SK-N-SH (cell line): ENCODE results near the gene POLD4. TPM values are rescaled to one million over a fixed set of nuclear protein-coding genes. Genes with fewer than 3 reads are reported as not detected.

ENCODE experiments used
- CTCF ChIA-PET: fragments of 300-600, 350-600 bp; formaldehyde crosslinking; extraction: SDS; loops from one replicate; lab custom pipeline; 2021; lab: Yijun Ruan, JAX
- POLR2A ChIA-PET: fragments of 350-600 bp; sonication (Branson Sonifier 250); formaldehyde crosslinking; extraction: SDS; loops from one replicate; lab custom pipeline; 2020; ENCODE audit warnings: antibody characterized with exemption, inconsistent platforms; lab: Yijun Ruan, JAX
- DNase-seq: peaks from one replicate; pipeline ENCODE4 v3.0.0; 2012
- H2AFZ ChIP-seq: fragments of 200-600 bp; sonication (generic); 2 replicates; pipeline ENCODE4 v1.8.1; 2016; ENCODE audit warnings: antibody characterized with exemption, mild to moderate bottlenecking, low read depth
- H3F3A ChIP-seq: fragments of 200-600 bp; sonication (generic); replicated peaks from 2 replicates; pipeline ENCODE3; 2016; ENCODE audit warnings: antibody characterized with exemption, mild to moderate bottlenecking; ENCODE audit not compliant: insufficient read depth
- H3K27ac ChIP-seq, 2 experiments: fragments of 200-500 bp in 1 of 2; fragments of 200-600 bp in 1 of 2; sonication (Bioruptor generic) in 1 of 2; sonication (generic), shearing (Covaris generic) in 1 of 2; 2 replicates each; pipeline versions ENCODE4 v1.5.1 to v1.6.1; 2014 to 2016; ENCODE audit warnings: low read depth in 2 of 2, inconsistent platforms in 1 of 2, low read length in 1 of 2, mild to moderate bottlenecking in 1 of 2, mixed read lengths in 1 of 2
- H3K27me3 ChIP-seq: fragments of 200-600 bp; sonication (generic), shearing (Covaris generic); 2 replicates; pipeline ENCODE4 v1.6.1; 2016; ENCODE audit warnings: mixed run types; ENCODE audit not compliant: insufficient read depth
- H3K36me3 ChIP-seq, 2 experiments: fragments of 200-500 bp in 1 of 2; fragments of 200-600 bp in 1 of 2; sonication (Bioruptor generic) in 1 of 2; sonication (generic) in 1 of 2; replicated peaks in 1 of 2; 2 replicates each; pipeline versions ENCODE3 to v1.5.1; 2014 to 2016; ENCODE audit warnings: low read length in 1 of 2, mild to moderate bottlenecking in 1 of 2; ENCODE audit not compliant: insufficient read depth in 2 of 2, control insufficient read depth in 1 of 2
- H3K4me1 ChIP-seq, 2 experiments: fragments of 200-500 bp in 1 of 2; fragments of 200-600 bp in 1 of 2; sonication (Bioruptor generic) in 1 of 2; sonication (generic), shearing (Covaris generic) in 1 of 2; 2 replicates each; pipeline versions ENCODE4 v1.5.1 to v1.6.1; 2014 to 2016; ENCODE audit warnings: low read depth in 1 of 2, low read length in 1 of 2, mixed run types in 1 of 2; ENCODE audit not compliant: insufficient read depth in 2 of 2, control insufficient read depth in 1 of 2
- H3K4me2 ChIP-seq: fragments of 200-600 bp; sonication (generic), shearing (Covaris generic); 2 replicates; pipeline ENCODE4 v1.6.1; 2017; ENCODE audit warnings: mixed run types
- H3K4me3 ChIP-seq, 2 experiments: fragments of 200-500 bp in 1 of 2; fragments of 200-600 bp in 1 of 2; sonication (Bioruptor generic) in 1 of 2; sonication (generic), shearing (Covaris generic) in 1 of 2; 2 replicates each; pipeline versions ENCODE4 v1.5.1 to v1.8.1; 2014 to 2016; ENCODE audit warnings: low read depth in 2 of 2, inconsistent platforms in 1 of 2, low read length in 1 of 2, mild to moderate bottlenecking in 1 of 2, mixed read lengths in 1 of 2, moderate library complexity in 1 of 2
- H3K79me2 ChIP-seq: fragments of 200-600 bp; sonication (generic); 2 replicates; pipeline ENCODE4 v1.8.1; 2017; ENCODE audit warnings: mild to moderate bottlenecking; ENCODE audit not compliant: insufficient read depth
- H3K9ac ChIP-seq: fragments of 200-600 bp; sonication (generic); 2 replicates; pipeline ENCODE4 v1.6.1; 2017; ENCODE audit warnings: mixed run types
- H3K9me2 ChIP-seq: fragments of 200-600 bp; sonication (generic); 2 replicates; pipeline ENCODE4 v1.6.1; 2017; ENCODE audit warnings: mixed run types
- H3K9me3 ChIP-seq: fragments of 200-600 bp; sonication (generic); 2 replicates; pipeline ENCODE4 v1.6.1; 2017; ENCODE audit warnings: mixed run types, mild to moderate bottlenecking, moderate library complexity
- H4K20me1 ChIP-seq: fragments of 200-600 bp; sonication (generic); 2 replicates; pipeline ENCODE4 v1.6.1; 2017; ENCODE audit warnings: mild to moderate bottlenecking, mixed run types; ENCODE audit not compliant: insufficient read depth
- EP300 ChIP-seq, 2 experiments: IDR thresholded peaks; 2 replicates each; pipeline versions ENCODE4 v1.4.0 to v1.6.1; 2012; ENCODE audit warnings: borderline replicate concordance in 1 of 2, low read depth in 1 of 2, low read length in 1 of 2
- EZH2phosphoT487 ChIP-seq: fragments of 200-600 bp; sonication (generic); IDR thresholded peaks from 2 replicates; pipeline ENCODE4 v1.6.1; 2017; ENCODE audit warnings: low read depth, mixed run types, mild to moderate bottlenecking, antibody characterized with exemption, moderate library complexity, borderline replicate concordance
- FOXJ3 ChIP-seq: sonication (generic); formaldehyde crosslinking; IDR thresholded peaks from 2 replicates; pipeline ENCODE4 v1.5.1; 2020; ENCODE audit warnings: mild to moderate bottlenecking, missing genetic modification reagents
- FOXM1 ChIP-seq: IDR thresholded peaks from 2 replicates; pipeline ENCODE4 v1.4.0; 2012; ENCODE audit warnings: low read depth, mild to moderate bottlenecking
- JUND ChIP-seq: IDR thresholded peaks from 2 replicates; pipeline ENCODE4 v1.4.0; 2012
- RCOR1 ChIP-seq: fragments of 150-350 bp; IDR thresholded peaks from 2 replicates; pipeline ENCODE4 v1.6.1; 2017; ENCODE audit warnings: antibody characterized with exemption, low read length
- RFX5 ChIP-seq: IDR thresholded peaks from 2 replicates; pipeline ENCODE4 v1.6.1; 2012; ENCODE audit warnings: mild to moderate bottlenecking, improper control_type of control experiment, low read length
- SIN3A ChIP-seq: IDR thresholded peaks from 2 replicates; pipeline ENCODE4 v1.6.1; 2012; ENCODE audit warnings: low read depth, mild to moderate bottlenecking, low read length, moderate library complexity, borderline replicate concordance
- TAF1 ChIP-seq: IDR thresholded peaks from 2 replicates; pipeline ENCODE4 v1.6.1; 2012; ENCODE audit warnings: low read depth, mild to moderate bottlenecking, low read length, moderate library complexity, borderline replicate concordance
- TCF12 ChIP-seq: IDR thresholded peaks from 2 replicates; pipeline ENCODE4 v1.4.0; 2012
- whole genome bisulfite sequencing: methylation state at CpG from one replicate; pipeline ENCODE4 v1.1.6; 2017; ENCODE audit warnings: low lambda C conversion rate; 5-methylcytosine and 5-hydroxymethylcytosine counted together
- polyA plus RNA-seq, 3 experiments: library from polyadenylated mRNA; depleted of rRNA; stranded (reverse); fragments of >200 nt; gene quantifications; 2 replicates each; pipeline ENCODE4 v1.2.3, GENCODE V29; 2012
- TF ChIP-seq, protein P1 (sequence below): fragments of 200-600 bp; sonication (generic); IDR thresholded peaks from 2 replicates; pipeline ENCODE4 v1.6.1; 2017; ENCODE audit warnings: antibody characterized with exemption, mild to moderate bottlenecking, moderate library complexity
- TF ChIP-seq, protein P2 (sequence below): IDR thresholded peaks from 2 replicates; pipeline ENCODE4 v1.4.0; 2012; ENCODE audit warnings: low read depth, borderline replicate concordance

The POLD4 gene
- polyA plus RNA-seq, 1 of the 3 experiments (the other 2 are of a cell fraction): 80.4 TPM

DNA sequence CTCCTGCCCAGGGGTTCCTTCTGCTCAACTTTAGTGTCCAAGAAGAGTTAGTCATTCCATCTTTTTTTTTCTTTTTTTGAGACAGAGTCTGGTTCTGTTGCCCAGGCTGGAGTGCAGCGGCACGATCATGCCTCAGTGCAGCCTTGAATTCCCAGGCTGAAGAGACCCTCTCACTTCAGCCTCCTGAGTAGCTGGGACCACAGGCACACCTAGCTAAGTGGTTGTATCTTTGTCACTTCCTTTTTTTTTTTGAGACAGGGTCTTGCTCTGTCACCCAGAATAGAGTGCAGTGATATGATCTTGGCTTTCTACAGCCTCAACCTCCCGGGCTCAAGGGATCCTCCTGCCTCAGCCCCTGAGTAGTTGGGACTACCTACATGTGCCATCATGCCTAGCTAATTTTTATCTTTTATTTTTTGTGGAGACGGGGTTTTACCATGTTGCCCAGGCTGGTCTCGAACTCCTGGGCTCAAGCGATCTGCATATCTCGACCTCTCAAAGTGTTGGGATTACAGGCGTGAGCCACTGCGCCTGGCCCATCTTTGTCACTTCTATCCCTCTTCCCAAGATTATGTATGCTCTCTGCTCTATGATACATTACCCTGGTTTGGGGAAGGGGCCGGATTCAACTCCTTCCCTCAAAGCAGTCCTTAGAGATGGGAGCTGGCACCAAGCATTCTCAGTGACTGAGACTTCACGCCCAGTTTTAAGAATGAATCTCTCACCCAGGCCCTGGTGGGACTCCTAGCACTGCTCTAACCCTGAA, 40.0 kb downstream of the POLD4 start:
- TF ChIP-seq SIN3A (no peak), RFX5 (no peak), JUND (no peak), FOXM1 (no peak), TCF12 (no peak), TAF1 (no peak), EZH2phosphoT487 (no peak)
- TF ChIP-seq, protein P1, sequence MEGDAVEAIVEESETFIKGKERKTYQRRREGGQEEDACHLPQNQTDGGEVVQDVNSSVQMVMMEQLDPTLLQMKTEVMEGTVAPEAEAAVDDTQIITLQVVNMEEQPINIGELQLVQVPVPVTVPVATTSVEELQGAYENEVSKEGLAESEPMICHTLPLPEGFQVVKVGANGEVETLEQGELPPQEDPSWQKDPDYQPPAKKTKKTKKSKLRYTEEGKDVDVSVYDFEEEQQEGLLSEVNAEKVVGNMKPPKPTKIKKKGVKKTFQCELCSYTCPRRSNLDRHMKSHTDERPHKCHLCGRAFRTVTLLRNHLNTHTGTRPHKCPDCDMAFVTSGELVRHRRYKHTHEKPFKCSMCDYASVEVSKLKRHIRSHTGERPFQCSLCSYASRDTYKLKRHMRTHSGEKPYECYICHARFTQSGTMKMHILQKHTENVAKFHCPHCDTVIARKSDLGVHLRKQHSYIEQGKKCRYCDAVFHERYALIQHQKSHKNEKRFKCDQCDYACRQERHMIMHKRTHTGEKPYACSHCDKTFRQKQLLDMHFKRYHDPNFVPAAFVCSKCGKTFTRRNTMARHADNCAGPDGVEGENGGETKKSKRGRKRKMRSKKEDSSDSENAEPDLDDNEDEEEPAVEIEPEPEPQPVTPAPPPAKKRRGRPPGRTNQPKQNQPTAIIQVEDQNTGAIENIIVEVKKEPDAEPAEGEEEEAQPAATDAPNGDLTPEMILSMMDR: no peak
- H3K36me3 ChIP-seq: no peaks in the 10 kb centered on the region
- H4K20me1 ChIP-seq: no peaks in the 10 kb centered on the region
- CTCF ChIA-PET: interaction anchor here (0.8 to 12.0 kb wide), 8 partner anchors 24 to 337 kb away, joined by 3 to 274 read pairs (median 4); partner anchors contain the start of genes ANKRD13D and GRK2
- no peak overlapping the region for H3K4me2 ChIP-seq
- no peaks in the 10 kb centered on the region for H3K9me3 ChIP-seq
- 95% methylated on average over 11 of the region's 11 CpGs for WGBS
- H3K9ac ChIP-seq: no peak overlapping the region
- no peaks in the 10 kb centered on the region for H3K9me2 ChIP-seq
- peaks cover 23% of the 10 kb centered on the region for H3F3A ChIP-seq
- no peaks in the 10 kb centered on the region for H3K27me3 ChIP-seq
- DNase-seq: no peak
- no peak overlapping the region for H3K4me3 ChIP-seq
- peaks cover 0 to 20% of the 10 kb centered on the region in 2 experiments; a peak in 1 of 4 replicates for H3K4me1 ChIP-seq
- POLR2A ChIA-PET: no interaction called here
- no peaks in the 10 kb centered on the region for H3K79me2 ChIP-seq
- H2AFZ ChIP-seq: no peak overlapping the region
- peak overlapping the region in 1 of 2 experiments; percentile 83; a peak in 1 of 4 replicates for H3K27ac ChIP-seq

DNA sequence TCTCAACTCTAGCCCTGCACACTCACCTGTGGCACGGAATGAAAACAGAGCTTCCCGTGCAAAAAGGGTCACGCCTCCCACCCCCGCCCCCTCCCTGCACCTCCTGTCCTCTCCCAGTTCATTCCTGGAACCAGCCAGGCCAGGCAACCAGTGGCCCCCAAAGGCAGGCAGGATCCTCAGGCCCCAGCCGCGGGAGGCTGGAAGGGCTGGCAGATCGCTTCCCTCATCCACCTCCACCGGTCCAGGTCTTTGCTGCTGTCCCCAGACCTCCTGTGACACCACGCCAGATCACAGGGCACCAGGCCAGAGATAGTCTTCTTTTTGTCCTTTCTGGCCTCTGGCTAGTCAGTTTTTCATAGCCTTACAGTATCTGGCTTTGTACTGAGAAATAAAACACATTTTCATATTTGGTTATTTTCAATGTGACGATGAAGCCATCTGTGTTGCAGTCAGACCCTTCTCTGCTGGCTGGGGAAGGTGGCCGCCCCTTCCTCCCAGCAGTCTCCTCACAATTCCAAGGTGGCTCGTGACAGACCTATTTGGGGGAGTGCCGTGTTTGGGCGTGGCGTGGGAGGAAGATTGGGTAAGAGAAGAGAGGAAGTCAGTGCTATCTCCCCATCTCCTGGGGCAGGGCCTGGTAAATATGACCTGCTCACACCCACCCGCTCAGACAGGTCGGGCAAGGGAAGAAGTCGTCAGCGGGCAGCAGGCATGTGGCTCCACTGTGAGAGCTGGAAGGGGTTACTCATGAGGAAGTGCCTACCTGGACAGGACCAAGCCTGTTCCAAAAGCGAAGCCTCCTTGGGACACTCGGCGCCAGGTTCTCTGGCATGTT, 40.9 kb downstream of the POLD4 start:
- no peak overlapping the region for H3K4me2 ChIP-seq
- H3K36me3 ChIP-seq: peaks cover 0 to 5% of the 10 kb centered on the region in 2 experiments
- 82% methylated on average over 18 of the region's 22 CpGs for WGBS
- TF ChIP-seq, protein P2, sequence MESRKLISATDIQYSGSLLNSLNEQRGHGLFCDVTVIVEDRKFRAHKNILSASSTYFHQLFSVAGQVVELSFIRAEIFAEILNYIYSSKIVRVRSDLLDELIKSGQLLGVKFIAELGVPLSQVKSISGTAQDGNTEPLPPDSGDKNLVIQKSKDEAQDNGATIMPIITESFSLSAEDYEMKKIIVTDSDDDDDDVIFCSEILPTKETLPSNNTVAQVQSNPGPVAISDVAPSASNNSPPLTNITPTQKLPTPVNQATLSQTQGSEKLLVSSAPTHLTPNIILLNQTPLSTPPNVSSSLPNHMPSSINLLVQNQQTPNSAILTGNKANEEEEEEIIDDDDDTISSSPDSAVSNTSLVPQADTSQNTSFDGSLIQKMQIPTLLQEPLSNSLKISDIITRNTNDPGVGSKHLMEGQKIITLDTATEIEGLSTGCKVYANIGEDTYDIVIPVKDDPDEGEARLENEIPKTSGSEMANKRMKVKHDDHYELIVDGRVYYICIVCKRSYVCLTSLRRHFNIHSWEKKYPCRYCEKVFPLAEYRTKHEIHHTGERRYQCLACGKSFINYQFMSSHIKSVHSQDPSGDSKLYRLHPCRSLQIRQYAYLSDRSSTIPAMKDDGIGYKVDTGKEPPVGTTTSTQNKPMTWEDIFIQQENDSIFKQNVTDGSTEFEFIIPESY: no peak
- TF ChIP-seq EP300 (IDR thresholded peaks at IDR 0.05; ENCODE audit: borderline replicate concordance in 1 of 2, low read depth in 1 of 2, low read length in 1 of 2): 0 out of 4 replicates have a peak, but pooled peaks of 1 of the 2 experiments have one; percentile 29
- TF ChIP-seq FOXJ3 (CRISPR knock-in tag): no peak
- 0 out of 2 replicates have a peak, but pooled peaks have one; percentile 42 for TF ChIP-seq RCOR1
- peaks cover 22% of the 10 kb centered on the region for H3F3A ChIP-seq
- no peak overlapping the region for H3K9ac ChIP-seq
- H3K4me3 ChIP-seq: no peak overlapping the region
- peaks cover 0 to 19% of the 10 kb centered on the region in 2 experiments; a peak in 1 of 4 replicates for H3K4me1 ChIP-seq
- ChIA-PET POLR2A (no interaction called here), CTCF (interaction anchor here (0.8 to 12.0 kb wide), 7 partner anchors 21 to 336 kb away, joined by 3 to 274 read pairs (median 3); partner anchors contain the start of gene GRK2)
- peak; percentile 69 for DNase-seq
- no peaks in the 10 kb centered on the region for H3K9me2 ChIP-seq
- H3K27ac ChIP-seq: peak overlapping the region in 1 of 2 experiments; percentile 83; a peak in 2 of 4 replicates
- no peaks in the 10 kb centered on the region for H3K79me2 ChIP-seq
- H3K9me3 ChIP-seq: no peaks in the 10 kb centered on the region
- no peaks in the 10 kb centered on the region for H3K27me3 ChIP-seq
- H4K20me1 ChIP-seq: no peaks in the 10 kb centered on the region
- no peak overlapping the region for H2AFZ ChIP-seq
